COLO829 (cell line): ENCODE data around the gene CLTRN.
"Not testable (repeated sequence)": the region's sequence is repeated elsewhere in the genome, so short reads cannot be mapped to it uniquely, and the experiment has no call there.

Experiments
- DNase-seq: peaks from one replicate; pipeline ENCODE4 v3.0.0; 2012; ENCODE audit warnings: low spot score

The CLTRN gene

GRCh38 chrX:15647510-15647909 lies 17.1 kb downstream of the CLTRN start:
- not testable (repeated sequence) for DNase-seq

GRCh38 chrX:15646543-15646942 lies 18.1 kb downstream of the CLTRN start:
- DNase-seq = no peak

- no peak for DNase-seq
Measured at GRCh38 chrX:15646031-15646430, 18.6 kb downstream of the CLTRN start.

- DNase-seq = peak; percentile 4
Measured at GRCh38 chrX:15645266-15645665, 19.3 kb downstream of the CLTRN start.

GRCh38 chrX:15644560-15644872 lies 20.1 kb downstream of the CLTRN start:
- DNase-seq = no peak

GRCh38 chrX:15643786-15644559 lies 20.6 kb downstream of the CLTRN start:
- DNase-seq = no peak

GRCh38 chrX:15631637-15632036 lies 33.0 kb downstream of the CLTRN start:
- no peak for DNase-seq

- DNase-seq = no peak
Measured at GRCh38 chrX:15623054-15623453, 41.6 kb downstream of the CLTRN start.

GRCh38 chrX:15619053-15619755 lies 45.4 kb downstream of the CLTRN start:
- no peak for DNase-seq

- DNase-seq = no peak
Measured at GRCh38 chrX:15617111-15617510, 47.5 kb downstream of the CLTRN start.

- DNase-seq = no peak
Measured at GRCh38 chrX:15616531-15616930, 48.1 kb downstream of the CLTRN start.

GRCh38 chrX:15607067-15607466 lies 57.5 kb downstream of the CLTRN start:
- no peak for DNase-seq

GRCh38 chrX:15606136-15606535 lies 58.5 kb downstream of the CLTRN start:
- DNase-seq = no peak

- DNase-seq = no peak
Measured at GRCh38 chrX:15605226-15605625, 59.4 kb downstream of the CLTRN start.

- no peak for DNase-seq
Measured at GRCh38 chrX:15602761-15603160, 61.8 kb downstream of the CLTRN start.

GRCh38 chrX:15601932-15602331 lies 62.7 kb downstream of the CLTRN start:
- no peak for DNase-seq

- DNase-seq = no peak
Measured at GRCh38 chrX:15600745-15601144, 63.9 kb downstream of the CLTRN start, which contains the start of gene ACE2. Gene ACE2, minus strand, starts transcription at chrX:15600960. Its CDS starts 49 bp downstream, at chrX:15600911.

- DNase-seq = no peak
Measured at GRCh38 chrX:15600049-15600448, 64.6 kb downstream of the CLTRN start.

GRCh38 chrX:15599461-15599860 lies 65.1 kb downstream of the CLTRN start:
- DNase-seq = no peak

- DNase-seq = peak; percentile 48
Measured at GRCh38 chrX:15598026-15598425, 66.6 kb downstream of the CLTRN start.

GRCh38 chrX:15594371-15594770 lies 70.2 kb downstream of the CLTRN start:
- peak; percentile 26 for DNase-seq

- DNase-seq = no peak
Measured at GRCh38 chrX:15579778-15580747, 84.5 kb downstream of the CLTRN start.
